Measurements from ENCODE around the gene NATD1.
A peak's percentile ranks its signal among the peaks of the same experiment; 100 is the strongest.

The NATD1 gene, protein sequence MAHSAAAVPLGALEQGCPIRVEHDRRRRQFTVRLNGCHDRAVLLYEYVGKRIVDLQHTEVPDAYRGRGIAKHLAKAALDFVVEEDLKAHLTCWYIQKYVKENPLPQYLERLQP

DNA sequence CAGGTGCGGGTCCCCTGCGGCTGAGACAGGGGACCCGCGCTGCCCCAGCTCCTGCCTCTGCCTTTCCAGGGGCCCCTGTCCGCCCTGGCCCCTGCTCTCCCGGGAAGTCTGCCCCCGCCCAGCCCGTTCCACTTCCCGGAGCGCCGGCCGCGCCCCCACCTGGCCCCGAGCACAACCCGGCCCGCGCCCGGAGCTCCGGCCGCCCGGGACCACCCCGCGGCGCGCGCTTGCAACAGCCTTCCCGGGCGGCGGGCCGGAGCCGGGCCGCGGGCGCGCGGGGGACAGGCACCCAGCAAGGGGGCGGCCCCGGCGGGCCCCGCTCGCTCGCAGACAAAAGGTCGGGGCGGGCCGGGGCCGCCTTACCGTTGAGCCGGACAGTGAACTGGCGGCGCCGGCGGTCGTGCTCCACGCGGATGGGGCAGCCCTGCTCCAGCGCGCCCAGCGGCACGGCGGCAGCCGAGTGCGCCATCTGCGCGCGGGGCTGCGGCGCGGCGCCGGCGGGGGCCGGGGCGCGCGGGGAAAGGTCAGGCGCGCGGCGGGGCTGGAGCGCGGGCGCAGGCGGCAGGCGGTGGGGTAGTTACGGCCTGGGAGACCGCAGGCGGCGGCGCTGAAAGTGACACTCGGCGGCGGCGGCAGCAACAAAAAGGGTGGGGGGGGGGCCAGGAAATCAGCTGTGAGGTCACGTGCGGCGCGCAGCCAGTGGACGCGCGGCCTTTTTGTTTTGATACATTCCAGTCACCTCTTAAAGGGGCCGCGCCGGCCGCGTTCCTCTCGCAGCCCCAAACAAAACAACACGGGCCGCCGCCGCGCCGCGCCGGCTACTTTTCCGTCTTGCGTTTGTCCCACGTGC lies at the start of gene NATD1:
Gene NATD1 (minus strand): TSS at position 615 of the 850 bp plus-strand sequence. CDS start 146 bp downstream, at position 469.
- DNase-seq (ENCODE audit: low read depth, low spot score): peak; percentile 95

DNA sequence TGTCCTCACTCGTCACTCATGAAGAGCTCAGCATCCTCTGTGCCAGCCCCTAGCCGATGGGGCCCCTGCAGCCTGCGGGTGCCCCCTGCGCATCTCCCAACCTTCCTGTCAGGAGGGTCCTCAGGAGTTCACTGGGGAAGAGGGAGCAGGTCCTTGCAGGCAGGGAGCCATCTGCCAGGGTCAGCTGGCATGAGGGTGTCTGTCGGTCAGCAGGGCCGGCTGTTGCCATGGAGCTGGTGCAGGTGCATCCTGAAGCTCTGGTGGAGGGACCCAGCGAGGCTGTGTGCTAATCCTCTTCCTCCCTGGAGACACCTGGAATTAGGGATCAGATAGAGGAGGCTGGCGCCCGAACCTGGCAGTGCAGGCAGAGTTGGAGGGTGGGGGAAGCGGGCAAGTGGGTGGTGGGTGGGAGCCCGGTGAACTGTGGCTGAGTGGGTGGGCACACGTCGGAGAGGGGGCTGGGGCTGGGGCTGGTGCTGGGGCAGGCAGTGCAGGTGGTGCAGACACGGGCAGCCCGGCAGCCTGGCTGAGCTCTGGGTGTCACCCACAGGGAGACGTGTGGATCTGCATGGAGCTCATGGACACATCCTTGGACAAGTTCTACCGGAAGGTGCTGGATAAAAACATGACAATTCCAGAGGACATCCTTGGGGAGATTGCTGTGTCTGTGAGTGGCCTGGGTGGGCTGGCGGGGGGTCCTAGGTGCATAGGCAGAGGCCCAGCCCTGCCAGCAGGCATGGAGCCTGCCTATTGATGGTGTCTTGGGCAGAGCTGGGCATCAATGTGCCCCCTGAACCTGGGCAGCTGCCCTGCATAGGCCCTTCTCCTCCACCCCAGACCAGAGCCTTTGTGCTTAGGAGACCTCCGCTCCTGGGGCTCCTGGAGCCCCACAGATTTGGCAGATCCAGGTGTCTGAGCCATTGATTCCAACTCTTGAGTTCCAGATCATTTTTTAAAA lies 48.7 kb upstream of the NATD1 start:
- no peak for DNase-seq (ENCODE audit: low read depth, low spot score)

DNA sequence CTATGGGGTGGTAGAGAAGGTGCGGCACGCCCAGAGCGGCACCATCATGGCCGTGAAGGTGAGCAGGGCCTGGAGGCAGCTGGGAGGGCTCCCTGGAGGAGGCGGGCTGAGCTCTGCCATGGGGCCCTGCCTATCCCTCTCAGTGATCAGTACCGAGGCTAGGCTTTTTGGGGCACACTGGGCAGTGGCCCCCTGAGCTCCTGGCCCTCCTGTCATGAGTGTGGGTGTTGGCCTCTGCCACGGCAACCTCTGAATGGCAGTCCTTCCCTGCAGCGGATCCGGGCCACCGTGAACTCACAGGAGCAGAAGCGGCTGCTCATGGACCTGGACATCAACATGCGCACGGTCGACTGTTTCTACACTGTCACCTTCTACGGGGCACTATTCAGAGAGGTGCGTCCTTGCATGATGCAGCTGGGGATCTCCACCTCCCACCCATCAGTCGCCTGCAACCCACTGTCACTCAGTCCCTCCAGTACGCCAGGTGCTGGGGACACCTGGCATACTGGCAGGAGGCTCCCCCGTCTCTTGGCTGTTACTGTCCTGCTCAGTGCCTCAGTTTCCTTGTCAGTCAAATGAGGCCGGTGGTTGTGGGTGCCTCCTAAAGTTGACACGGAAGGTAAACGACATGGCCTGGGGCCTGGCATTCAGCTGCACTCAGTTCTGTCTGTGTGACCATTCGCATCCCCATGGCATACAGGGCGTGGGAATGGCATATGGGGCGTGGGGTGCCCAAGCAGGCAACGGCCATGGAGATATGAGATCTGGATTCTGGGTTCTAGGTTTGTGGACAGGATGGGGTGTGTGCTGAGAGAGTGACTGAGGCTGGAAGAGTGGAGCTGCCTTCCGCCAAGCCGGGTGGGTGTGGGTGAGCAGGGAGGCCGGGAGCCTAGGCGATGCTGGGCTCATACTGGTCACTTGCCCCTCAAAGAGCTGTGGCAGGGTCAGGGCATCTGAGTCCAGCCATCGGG lies 47.7 kb upstream of the NATD1 start:
- DNase-seq (ENCODE audit: low read depth, low spot score): no peak

DNA sequence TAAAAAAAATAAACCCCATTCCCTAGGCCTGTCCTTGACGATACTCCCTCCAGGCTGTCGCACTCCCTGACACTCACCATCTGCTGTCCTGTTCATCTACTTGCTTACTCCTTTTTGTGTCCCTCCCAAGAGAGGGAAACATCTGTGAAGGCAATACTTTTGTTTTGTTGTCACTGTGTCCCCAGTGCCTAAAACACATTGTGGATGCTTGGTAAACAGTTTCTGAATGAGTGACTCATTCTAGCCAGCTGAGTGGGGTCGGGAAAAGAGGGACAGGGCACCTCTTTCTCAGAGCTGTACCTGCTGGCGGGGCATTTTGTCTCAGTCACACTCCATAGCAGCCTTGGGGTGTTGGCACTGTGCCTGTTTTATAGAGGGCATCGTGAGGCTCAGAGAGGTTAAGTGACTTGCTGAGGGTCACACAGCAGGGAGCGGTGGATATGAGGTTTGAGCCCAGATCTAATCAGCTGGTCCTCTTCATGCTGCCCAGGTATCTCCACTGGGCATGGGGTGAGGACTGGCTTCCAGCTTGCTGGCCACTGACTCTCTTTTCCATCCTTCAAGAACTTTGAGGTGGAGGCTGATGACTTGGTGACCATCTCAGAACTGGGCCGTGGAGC lies 46.9 kb upstream of the NATD1 start:
- no peak for DNase-seq (ENCODE audit: low read depth, low spot score)

DNA sequence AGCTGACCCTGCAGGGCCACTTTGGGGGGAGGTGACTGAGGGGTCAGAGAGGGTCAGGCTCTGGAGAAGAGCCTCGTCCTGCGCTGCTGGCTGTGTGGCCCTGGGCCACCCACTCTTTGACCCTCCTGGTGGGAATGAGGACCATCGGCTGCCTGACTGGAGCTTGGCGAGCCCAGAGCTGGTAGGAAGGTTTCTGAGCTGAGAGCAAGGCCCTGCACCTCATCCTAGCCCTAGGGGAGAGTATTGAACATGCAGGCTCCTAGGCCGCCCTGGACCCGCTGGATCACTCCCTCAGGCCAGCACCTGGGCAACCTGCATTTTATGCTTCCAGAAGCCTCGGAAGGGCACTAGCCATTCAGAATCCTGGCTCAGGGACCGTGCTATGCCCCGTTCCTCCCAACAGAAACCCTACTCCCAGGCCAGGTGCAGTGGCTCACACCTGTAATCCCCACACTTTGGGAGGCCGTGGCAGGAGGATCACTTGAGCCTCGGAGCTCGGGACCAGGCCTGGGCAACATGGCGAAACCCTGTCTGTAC lies 45.8 kb upstream of the NATD1 start:
- DNase-seq (ENCODE audit: low read depth, low spot score): no peak

DNA sequence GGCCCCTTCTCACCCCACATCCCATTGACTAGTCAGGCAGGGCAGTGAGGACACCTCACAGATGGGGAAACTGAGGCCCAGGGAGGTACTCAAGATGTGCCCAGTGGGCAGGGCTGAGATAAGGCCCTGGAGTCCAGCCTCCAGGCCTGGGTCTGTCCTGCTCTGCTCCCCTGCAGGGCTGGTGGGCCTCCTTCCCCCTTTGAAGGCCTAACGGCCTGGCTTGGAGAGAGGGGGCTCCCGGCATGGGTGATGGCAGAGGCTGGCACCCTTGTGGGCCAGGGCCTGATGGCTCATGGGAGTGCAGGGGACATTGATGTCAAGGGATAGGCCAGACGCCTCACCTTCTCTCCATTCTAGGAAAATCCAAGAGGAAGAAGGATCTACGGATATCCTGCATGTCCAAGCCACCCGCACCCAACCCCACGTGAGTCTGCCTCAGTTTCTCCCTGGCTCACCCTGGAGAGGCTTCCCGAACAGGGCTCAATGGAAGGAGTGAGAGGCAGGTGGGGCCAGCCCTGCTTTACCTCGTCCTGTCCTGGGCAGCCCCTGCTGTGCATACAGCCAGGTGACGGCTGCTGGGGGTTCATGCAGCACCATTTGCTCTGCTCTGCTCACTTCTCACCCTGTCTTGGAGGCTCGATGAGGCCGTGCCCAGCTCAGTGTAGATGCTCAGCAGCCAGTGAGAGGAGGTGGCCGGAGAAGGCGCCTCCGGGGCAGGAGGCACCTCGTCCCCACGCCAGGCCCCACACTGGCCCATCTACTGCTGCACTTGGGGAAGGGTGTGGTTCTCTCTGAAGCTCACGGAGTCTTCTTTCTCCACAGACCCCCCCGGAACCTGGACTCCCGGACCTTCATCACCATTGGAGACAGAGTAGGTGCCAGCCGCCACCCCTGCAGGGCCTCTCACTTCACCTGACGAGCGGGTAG lies 45.1 kb upstream of the NATD1 start:
- no peak for DNase-seq (ENCODE audit: low read depth, low spot score)

DNA sequence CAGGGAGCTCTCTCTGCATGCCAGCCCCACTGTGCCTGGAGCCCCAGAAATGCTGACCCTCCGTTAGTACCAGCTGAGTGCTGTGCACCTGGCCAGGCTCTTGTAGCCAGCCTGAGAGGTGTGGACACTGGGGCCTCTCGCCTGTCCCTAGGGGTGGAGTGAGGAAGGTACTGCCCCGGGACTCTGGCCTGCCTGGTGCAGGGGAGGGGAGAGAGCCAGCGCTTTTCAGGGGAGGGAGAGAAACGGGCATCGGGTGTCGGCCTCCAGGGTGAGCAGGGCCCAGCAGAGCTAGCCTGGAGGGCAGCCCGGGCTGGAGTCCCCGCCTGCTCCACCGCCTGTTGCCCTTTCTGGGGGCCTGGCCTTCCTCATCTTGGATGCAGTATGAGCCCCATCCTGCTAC lies 44.4 kb upstream of the NATD1 start:
- no peak for DNase-seq (ENCODE audit: low read depth, low spot score)

DNA sequence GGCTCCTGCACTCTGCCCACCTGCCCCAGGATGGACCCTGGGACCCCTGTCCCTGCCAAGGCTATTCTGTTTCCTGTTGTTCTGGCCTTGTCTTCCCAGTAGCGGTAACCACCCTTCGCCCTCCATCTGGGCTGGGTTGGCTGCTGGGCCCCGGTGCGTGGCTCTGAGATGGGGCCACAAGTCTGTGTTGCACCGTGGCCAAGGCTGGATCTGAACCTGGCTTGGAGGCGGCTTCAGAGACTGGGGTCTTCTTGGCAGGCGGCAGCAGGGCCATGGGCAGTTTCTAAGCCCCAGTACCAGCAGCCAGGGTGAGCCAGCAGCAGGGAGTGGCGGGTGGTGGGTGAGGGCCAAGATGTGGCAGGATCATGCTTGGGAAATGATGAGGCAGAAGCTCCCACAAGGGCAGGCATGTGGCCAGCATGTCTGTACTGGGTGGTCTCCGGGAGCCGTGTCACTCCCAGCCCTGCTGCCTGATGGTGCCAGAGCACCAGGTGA lies 43.9 kb upstream of the NATD1 start:
- no peak for DNase-seq (ENCODE audit: low read depth, low spot score)

DNA sequence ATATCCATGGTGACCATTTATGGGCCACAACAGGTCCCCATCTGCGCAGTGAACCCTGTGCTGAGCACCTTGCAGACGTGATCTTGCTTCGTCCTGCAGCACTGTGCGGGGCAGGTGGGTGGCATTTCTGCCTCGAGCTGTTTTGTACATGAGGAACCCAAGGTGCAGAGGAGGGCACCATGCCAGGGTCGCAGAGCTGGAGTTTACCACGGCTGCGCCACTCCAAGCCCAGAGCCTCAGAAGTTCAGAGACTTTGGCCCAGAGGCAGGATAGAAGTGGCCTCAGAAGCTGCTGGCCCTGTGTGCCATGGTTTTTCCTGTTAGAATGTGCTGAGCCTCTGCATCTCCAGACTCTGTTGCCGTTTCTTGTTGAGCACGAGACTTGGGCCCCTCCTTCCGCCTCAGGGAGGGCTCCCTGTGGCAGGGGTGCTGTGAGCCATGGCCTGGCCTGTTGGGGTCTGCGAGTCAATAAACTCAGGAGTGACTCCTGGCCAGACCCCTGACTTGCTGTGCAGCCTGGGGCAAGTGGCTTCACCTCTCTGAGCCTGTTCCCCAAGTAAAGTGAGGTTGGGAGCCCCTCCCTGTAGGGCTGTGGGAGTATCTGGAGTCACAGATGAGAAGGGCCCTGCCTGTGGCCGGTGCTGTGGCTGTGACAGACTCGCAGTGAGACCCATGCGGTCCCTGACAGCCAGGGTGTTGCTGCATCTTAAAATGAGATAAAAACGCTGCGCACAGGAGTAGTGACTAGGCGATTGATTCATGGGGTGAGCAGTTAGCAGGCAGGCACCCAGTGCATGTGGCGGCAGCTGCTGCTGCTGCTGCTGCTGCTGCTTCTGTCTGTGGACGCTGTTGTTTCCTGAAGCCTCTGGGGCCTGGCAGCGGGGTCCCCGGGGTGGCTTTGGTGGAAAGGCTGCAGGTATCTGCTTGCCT lies 43.2 kb upstream of the NATD1 start:
- no peak for DNase-seq (ENCODE audit: low read depth, low spot score)

DNA sequence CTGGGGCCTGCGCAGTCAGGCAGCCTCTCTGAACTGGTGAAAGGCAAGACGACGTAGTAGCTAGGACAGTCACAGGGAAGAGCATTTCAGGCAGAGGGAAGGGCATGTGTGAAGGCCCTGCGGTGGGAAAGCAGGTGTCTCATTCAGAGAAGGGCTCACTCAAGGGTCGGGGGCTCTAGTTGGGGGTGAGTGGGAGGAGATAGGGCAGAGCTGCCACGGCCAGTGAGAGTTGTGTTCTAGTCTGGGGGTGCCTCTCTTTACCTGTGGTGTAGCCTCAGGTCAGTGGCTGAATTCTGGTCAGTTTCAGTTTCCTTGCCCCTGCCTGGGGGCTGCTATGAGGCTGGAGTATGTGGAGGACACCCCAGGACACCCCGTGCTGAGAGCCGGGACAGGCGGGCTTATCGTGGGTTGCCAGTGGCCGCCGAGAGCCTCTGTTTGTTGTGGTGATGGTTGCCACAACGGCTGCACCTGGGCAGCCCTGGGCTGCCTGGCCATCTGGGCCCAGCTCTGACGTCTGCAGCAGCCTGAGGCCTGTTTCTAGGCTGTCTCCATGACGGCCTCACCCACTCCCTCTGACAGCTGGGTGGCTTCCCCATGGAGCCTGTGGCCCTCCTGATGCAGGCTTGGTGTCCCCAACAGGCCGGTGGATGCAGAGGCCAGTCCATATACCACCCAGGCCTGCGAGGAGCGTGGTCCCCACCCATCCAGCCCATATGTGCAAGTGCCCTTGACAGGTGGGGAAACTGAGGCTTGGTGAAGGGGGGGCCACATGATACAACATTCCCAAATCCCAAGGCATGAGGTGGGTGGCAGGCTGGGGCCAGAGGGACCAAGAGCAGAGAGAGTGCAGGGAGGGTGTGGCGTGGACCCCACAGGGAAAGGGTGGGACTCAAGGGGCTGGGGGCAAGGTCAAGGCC lies 42.1 kb upstream of the NATD1 start:
- peak; percentile 30 for DNase-seq (ENCODE audit: low read depth, low spot score)

DNA sequence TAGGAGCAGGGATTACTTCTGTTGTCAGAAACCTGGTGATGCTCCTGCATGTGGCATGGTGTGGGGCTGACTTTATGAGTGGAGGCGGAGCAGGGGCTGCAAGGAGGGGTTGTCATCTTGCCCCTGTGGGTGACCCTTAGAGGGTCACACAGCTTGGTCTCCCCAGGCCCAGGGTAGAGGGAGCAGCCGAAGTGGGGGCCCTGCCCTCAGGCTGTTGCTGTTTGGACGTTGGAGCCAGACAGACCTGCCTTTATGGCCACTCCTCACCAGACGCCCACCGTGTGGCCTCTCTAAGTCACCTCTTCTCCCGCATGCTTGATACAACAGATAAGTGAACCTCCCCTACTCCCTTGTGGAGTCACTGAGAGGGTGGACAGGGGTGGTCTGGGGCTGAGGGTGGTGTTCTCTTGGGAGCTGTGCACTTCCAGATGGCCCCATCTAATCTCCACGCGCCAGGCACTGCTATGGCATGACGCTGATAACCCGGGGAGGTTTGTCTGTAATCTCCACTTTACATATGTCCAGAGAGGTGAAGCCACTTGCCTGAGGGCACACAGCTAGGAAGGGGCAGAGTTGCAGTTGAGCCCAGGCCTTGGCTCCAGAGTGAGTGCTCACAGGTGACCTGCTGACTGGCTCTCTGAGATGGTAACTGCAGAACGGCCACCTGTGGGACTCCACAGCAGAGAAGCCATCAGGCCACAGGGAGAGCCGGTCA lies 41.3 kb upstream of the NATD1 start:
- no peak for DNase-seq (ENCODE audit: low read depth, low spot score)

DNA sequence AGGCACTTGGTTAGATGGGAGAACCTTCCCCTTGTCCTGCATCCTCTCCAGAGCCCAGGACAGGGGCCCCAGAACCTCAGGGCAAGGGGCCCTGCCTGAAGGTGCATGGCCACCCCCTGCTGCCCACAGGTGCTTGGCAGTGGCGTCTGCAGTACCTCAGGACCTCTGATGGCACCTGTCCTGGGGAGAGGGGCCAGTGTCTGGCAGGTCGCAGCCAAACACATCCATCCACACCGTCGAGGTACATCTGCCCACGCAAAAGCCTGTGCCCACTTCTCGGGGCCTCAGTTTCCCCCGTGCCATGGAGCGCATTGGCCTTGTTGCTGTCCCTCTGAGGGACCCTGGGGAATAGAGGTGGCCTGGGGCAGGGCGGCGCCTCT lies 40.6 kb upstream of the NATD1 start:
- no peak for DNase-seq (ENCODE audit: low read depth, low spot score)

DNA sequence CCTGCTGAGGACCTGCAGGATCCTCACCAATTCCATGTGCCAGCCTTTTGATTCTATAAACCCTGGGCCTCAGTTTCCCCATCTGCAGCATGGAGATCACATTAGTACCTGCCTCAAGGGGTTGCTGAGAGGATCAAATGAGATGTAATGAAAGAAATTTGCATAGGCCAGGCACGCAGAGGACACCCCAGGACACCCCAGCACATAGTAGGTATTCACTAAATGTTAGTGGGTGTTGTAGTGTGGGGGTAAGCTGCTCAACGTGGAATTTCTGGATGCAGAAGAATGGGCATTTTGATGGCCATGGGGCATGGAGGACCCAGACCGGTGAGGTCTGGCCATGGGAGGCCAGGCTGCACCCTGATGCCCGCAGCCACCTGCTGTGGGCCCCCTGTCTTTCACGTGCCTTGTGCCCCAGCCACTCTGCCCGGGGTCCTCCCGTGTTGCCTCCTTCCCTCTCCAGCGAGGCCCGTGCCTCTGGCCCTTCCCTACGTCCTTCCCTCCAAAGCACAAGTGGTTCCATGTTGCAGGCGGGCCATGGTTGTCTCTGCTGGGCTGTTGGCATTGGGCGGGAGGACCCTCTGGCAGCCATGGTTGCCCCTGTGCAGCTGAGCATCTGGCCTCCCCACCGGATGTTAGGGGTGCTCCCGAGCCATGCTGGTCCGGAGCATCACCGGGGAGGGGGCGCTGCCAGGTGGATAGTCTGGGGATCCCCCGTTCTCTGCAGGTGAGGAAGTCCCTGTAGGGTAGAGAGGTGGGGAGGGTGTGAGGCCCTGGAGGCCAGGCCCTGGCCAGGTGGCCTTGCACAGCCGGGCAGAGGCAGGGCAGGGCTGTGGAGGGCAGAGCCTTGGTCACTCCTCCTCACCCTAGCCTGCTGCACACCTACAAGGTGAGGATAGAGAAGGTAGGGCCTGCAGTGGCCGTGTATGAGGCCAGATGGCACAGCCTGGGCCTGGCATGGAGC lies 39.9 kb upstream of the NATD1 start:
- DNase-seq (ENCODE audit: low read depth, low spot score): no peak

DNA sequence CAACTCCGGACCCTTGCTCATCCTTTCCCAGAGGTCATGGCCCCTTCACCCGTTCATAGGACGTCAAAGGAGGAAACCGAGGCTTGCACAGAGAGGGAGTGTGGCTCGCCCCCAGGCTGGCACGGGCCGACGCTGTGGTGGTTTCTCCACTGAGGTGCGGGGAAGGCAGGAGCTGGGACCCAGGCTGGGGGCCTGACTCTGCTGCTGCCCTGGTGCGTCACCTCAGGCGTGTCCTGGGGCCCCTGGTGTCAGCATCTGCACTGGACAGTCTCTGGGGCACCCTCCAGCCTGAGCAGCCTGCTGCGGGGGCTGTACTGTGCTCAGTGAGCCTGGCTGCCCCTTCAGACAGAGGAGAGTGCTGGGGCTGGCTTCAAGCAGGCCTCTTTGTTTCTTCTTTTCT lies 38.7 kb upstream of the NATD1 start:
- DNase-seq (ENCODE audit: low read depth, low spot score): no peak

DNA sequence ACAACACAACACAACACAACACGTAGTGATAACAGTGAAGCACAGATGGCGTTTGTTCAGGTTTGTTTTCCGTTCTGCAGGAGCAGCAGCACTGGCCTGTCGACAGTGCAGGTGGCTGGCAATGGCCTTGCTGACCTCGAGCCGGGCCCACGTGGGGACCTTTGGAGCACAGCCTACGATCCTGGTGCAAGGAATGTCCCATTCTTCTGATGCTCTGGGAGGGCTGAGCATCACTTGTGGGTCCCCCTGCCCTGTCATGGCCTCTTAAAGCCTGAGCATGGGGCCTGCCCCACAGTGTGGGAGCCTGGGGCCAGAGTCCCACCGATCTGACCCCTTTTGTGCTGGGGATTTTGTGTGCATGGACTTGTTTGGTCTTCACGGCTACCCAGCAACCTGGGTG lies 38.1 kb upstream of the NATD1 start:
- no peak for DNase-seq (ENCODE audit: low read depth, low spot score)

Measured in ELF-1 (cell line).